Liver (tissue), 9 donors: ENCODE data around the gene TGFBR3. TPM values are rescaled to one million over a fixed set of nuclear protein-coding genes. Genes with fewer than 3 reads are reported as not detected.
A peak's percentile ranks its signal among the peaks of the same experiment; 100 is the strongest.

ENCODE experiments used
- DNase-seq: peaks from one replicate; pipeline ENCODE4 v3.0.0-alpha.2; 2017; ENCODE audit warnings: low spot score
- H3K27ac ChIP-seq, 2 donors: one replicate each; pipeline ENCODE4 v1.7.0; 2013; ENCODE audit warnings: inconsistent platforms in 2 of 2, low read length in 2 of 2, control low read depth in 1 of 2, low read depth in 1 of 2, mild to moderate bottlenecking in 1 of 2
- H3K27me3 ChIP-seq, 4 donors: one replicate each; pipeline versions ENCODE4 v1.6.1 to v1.7.0; 2013; ENCODE audit warnings: low read length in 3 of 4, inconsistent platforms in 1 of 4, mild to moderate bottlenecking in 1 of 4, moderate library complexity in 1 of 4; ENCODE audit not compliant: control insufficient read depth in 4 of 4, insufficient read depth in 4 of 4
- H3K36me3 ChIP-seq, 4 donors: one replicate each; pipeline versions ENCODE4 v1.6.1 to v1.7.0; 2013; ENCODE audit warnings: low read length in 3 of 4, mild to moderate bottlenecking in 3 of 4, low read depth in 1 of 4, moderate library complexity in 1 of 4; ENCODE audit not compliant: control insufficient read depth in 4 of 4, insufficient read depth in 3 of 4
- H3K4me1 ChIP-seq, 4 donors: one replicate each; pipeline versions ENCODE4 v1.6.1 to v1.7.0; 2013; ENCODE audit warnings: low read length in 3 of 4, mild to moderate bottlenecking in 3 of 4, moderate library complexity in 1 of 4; ENCODE audit not compliant: control insufficient read depth in 4 of 4, insufficient read depth in 4 of 4
- H3K4me3 ChIP-seq, 3 donors: one replicate each; pipeline versions ENCODE4 v1.6.1 to v1.7.0; 2013; ENCODE audit warnings: low read length in 3 of 3, control low read depth in 1 of 3, low read depth in 1 of 3, mild to moderate bottlenecking in 1 of 3
- H3K9ac ChIP-seq, 2 donors: one replicate each; pipeline ENCODE4 v1.7.0; 2013; ENCODE audit warnings: low read length in 2 of 2, mild to moderate bottlenecking in 2 of 2, moderate library complexity in 2 of 2, control low read depth in 1 of 2, low read depth in 1 of 2
- H3K9me3 ChIP-seq, 4 donors: one replicate each; pipeline versions ENCODE4 v1.6.1 to v1.7.0; 2013; ENCODE audit warnings: low read length in 3 of 4; ENCODE audit not compliant: control insufficient read depth in 4 of 4
- ATF3 ChIP-seq: IDR thresholded peaks from 2 replicates; pipeline ENCODE4 v1.6.1; 2016; ENCODE audit warnings: antibody characterized with exemption
- EGR1 ChIP-seq, 2 donors: IDR thresholded peaks; 2 replicates each; pipeline ENCODE4 v1.6.1; 2016 to 2018; ENCODE audit warnings: antibody characterized with exemption in 2 of 2, low read depth in 2 of 2
- FOXA1 ChIP-seq: IDR thresholded peaks from 2 replicates; pipeline ENCODE4 v1.6.1; 2016; ENCODE audit warnings: antibody characterized with exemption
- FOXA2 ChIP-seq: IDR thresholded peaks from 2 replicates; pipeline ENCODE4 v1.6.1; 2016; ENCODE audit warnings: antibody characterized with exemption
- GABPA ChIP-seq, 2 donors: IDR thresholded peaks in 1 of 2; conservative IDR thresholded peaks in 1 of 2; 2 replicates each; pipeline ENCODE4 v1.6.1; 2016; ENCODE audit warnings: antibody characterized with exemption in 2 of 2, mild to moderate bottlenecking in 1 of 2, moderate library complexity in 1 of 2
- HNF4A ChIP-seq, 2 donors: conservative IDR thresholded peaks; 2 replicates each; pipeline ENCODE4 v1.6.1; 2016; ENCODE audit warnings: antibody characterized with exemption in 2 of 2, mild to moderate bottlenecking in 2 of 2
- HNF4G ChIP-seq: IDR thresholded peaks from 2 replicates; pipeline ENCODE4 v1.6.1; 2016; ENCODE audit warnings: antibody characterized with exemption
- JUND ChIP-seq, 2 donors: IDR thresholded peaks; 2 replicates each; pipeline ENCODE4 v1.6.1; 2016; ENCODE audit warnings: antibody characterized with exemption in 2 of 2
- NR2F2 ChIP-seq: IDR thresholded peaks from 2 replicates; pipeline ENCODE4 v1.6.1; 2016; ENCODE audit warnings: antibody characterized with exemption
- RAD21 ChIP-seq, 2 donors: IDR thresholded peaks; 2 replicates each; pipeline ENCODE4 v1.6.1; 2016; ENCODE audit warnings: antibody characterized with exemption in 2 of 2, mild to moderate bottlenecking in 2 of 2
- RXRA ChIP-seq, 2 donors: IDR thresholded peaks; 2 replicates each; pipeline ENCODE4 v1.6.1; 2017 to 2018; ENCODE audit warnings: antibody characterized with exemption in 2 of 2, mild to moderate bottlenecking in 1 of 2
- SP1 ChIP-seq: IDR thresholded peaks from 2 replicates; pipeline ENCODE4 v1.6.1; 2018; ENCODE audit warnings: antibody characterized with exemption, mild to moderate bottlenecking
- TAF1 ChIP-seq: conservative IDR thresholded peaks from 2 replicates; pipeline ENCODE4 v1.6.1; 2016; ENCODE audit warnings: antibody characterized with exemption, mild to moderate bottlenecking
- YY1 ChIP-seq: IDR thresholded peaks from 2 replicates; pipeline ENCODE4 v1.6.1; 2016; ENCODE audit warnings: antibody characterized with exemption, mild to moderate bottlenecking
- ZBTB33 ChIP-seq: IDR thresholded peaks from 2 replicates; pipeline ENCODE4 v1.6.1; 2016; ENCODE audit warnings: antibody characterized with exemption
- WGBS: extraction: QIAGEN DNeasy Blood & Tissue Kit; methylation state at CpG from one replicate; pipeline ENCODE4 v1.1.7; 2013; 5-methylcytosine and 5-hydroxymethylcytosine counted together
- polyA plus RNA-seq, 2 donors: library from polyadenylated mRNA; stranded (reverse) in 1 of 2; unstranded in 1 of 2; fragments of 200-250 nt in 1 of 2; fragments of >200 nt in 1 of 2; fragmentation: Nextera tagmentation in 1 of 2; extraction: Ambion mirVana in 1 of 2; gene quantifications; one replicate each; pipeline versions ENCODE4 v1.2.1 to v1.2.3, GENCODE V29; 2013 to 2015
- total RNA-seq, 2 donors: library from RNA; depleted of rRNA; stranded (reverse); fragments of >200 nt; gene quantifications; one replicate each; pipeline ENCODE4 v1.2.3, GENCODE V29; 2014
- TF ChIP-seq, protein P1 (sequence below): IDR thresholded peaks from 2 replicates; pipeline ENCODE4 v1.6.1; 2016; ENCODE audit warnings: antibody characterized with exemption, mild to moderate bottlenecking
- TF ChIP-seq, protein P2 (sequence below): fragments of 150-350 bp; IDR thresholded peaks from 2 replicates; pipeline ENCODE4 v1.5.1; 2017; ENCODE audit warnings: improper control_type of control experiment, low read depth, low read length; ENCODE audit not compliant: missing input control
- TF ChIP-seq, protein P3 (sequence below): IDR thresholded peaks from 2 replicates; pipeline ENCODE4 v1.6.1; 2016; ENCODE audit warnings: antibody characterized with exemption
- donor health status: healthy.
- donor health status: healthy.
- donor health status: healthy.
- donor health status: healthy.
- donor health status: healthy.

Gene TGFBR3
- total and polyA plus RNA-seq, 4 donors, result 6.1 to 19.3 (median 9.9) TPM

- TF ChIP-seq, protein P1, sequence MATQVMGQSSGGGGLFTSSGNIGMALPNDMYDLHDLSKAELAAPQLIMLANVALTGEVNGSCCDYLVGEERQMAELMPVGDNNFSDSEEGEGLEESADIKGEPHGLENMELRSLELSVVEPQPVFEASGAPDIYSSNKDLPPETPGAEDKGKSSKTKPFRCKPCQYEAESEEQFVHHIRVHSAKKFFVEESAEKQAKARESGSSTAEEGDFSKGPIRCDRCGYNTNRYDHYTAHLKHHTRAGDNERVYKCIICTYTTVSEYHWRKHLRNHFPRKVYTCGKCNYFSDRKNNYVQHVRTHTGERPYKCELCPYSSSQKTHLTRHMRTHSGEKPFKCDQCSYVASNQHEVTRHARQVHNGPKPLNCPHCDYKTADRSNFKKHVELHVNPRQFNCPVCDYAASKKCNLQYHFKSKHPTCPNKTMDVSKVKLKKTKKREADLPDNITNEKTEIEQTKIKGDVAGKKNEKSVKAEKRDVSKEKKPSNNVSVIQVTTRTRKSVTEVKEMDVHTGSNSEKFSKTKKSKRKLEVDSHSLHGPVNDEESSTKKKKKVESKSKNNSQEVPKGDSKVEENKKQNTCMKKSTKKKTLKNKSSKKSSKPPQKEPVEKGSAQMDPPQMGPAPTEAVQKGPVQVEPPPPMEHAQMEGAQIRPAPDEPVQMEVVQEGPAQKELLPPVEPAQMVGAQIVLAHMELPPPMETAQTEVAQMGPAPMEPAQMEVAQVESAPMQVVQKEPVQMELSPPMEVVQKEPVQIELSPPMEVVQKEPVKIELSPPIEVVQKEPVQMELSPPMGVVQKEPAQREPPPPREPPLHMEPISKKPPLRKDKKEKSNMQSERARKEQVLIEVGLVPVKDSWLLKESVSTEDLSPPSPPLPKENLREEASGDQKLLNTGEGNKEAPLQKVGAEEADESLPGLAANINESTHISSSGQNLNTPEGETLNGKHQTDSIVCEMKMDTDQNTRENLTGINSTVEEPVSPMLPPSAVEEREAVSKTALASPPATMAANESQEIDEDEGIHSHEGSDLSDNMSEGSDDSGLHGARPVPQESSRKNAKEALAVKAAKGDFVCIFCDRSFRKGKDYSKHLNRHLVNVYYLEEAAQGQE, result no peak
- TF ChIP-seq NR2F2 (no peak), JUND (IDR thresholded peaks at IDR 0.05) (no peak), YY1 (no peak), GABPA (IDR thresholded peaks at IDR 0.05 in 1 of 2, conservative IDR thresholded peaks at IDR 0.05 in 1 of 2) (no peak), RXRA (IDR thresholded peaks at IDR 0.05) (no peak)
These were observed 200.0 kb downstream of the TGFBR3 start (continued) for GRCh38 chr1:91685994-91686393.

- 65% methylated on average over 7 of the region's 7 CpGs for WGBS
- TF ChIP-seq HNF4G (no peak), NR2F2 (peak; percentile 87), RXRA (IDR thresholded peaks at IDR 0.05) (peak in 1 of 2 donors; percentile 11), RAD21 (IDR thresholded peaks at IDR 0.05) (peak; percentile 7 to 21), SP1 (peak; percentile 21), TAF1 (no peak), EGR1 (IDR thresholded peaks at IDR 0.05; ENCODE audit: low read depth in 2 of 2) (no peak), HNF4A (conservative IDR thresholded peaks at IDR 0.05) (no peak), GABPA (IDR thresholded peaks at IDR 0.05 in 1 of 2, conservative IDR thresholded peaks at IDR 0.05 in 1 of 2) (no peak), ATF3 (no peak)
- TF ChIP-seq, protein P2, sequence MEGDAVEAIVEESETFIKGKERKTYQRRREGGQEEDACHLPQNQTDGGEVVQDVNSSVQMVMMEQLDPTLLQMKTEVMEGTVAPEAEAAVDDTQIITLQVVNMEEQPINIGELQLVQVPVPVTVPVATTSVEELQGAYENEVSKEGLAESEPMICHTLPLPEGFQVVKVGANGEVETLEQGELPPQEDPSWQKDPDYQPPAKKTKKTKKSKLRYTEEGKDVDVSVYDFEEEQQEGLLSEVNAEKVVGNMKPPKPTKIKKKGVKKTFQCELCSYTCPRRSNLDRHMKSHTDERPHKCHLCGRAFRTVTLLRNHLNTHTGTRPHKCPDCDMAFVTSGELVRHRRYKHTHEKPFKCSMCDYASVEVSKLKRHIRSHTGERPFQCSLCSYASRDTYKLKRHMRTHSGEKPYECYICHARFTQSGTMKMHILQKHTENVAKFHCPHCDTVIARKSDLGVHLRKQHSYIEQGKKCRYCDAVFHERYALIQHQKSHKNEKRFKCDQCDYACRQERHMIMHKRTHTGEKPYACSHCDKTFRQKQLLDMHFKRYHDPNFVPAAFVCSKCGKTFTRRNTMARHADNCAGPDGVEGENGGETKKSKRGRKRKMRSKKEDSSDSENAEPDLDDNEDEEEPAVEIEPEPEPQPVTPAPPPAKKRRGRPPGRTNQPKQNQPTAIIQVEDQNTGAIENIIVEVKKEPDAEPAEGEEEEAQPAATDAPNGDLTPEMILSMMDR, result no peak
- no peak overlapping the region for H3K9ac ChIP-seq
These were observed 201.3 kb downstream of the TGFBR3 start for GRCh38 chr1:91684481-91685196.

GRCh38 chr1:91683598-91683951 lies 202.4 kb downstream of the TGFBR3 start:
- Histone ChIP-seq H3K9me3 (no peaks in the 10 kb centered on the region), H3K4me1 (peaks cover 0 to 4% (median under 1%) of the 10 kb centered on the region in 4 donors), H3K27me3 (no peaks in the 10 kb centered on the region), H3K36me3 (peaks cover 0 to 8% (median 1%) of the 10 kb centered on the region in 4 donors), H3K9ac (no peak overlapping the region), H3K27ac (no peak overlapping the region), H3K4me3 (no peak overlapping the region)
- no peak for DNase-seq
- WGBS, result 84% methylated on average over 10 of the region's 10 CpGs
- no peak for TF ChIP-seq FOXA2
- TF ChIP-seq YY1, result no peak
- TF ChIP-seq GABPA (IDR thresholded peaks at IDR 0.05 in 1 of 2, conservative IDR thresholded peaks at IDR 0.05 in 1 of 2), result no peak
- TF ChIP-seq ZBTB33, result no peak
- TF ChIP-seq NR2F2, result no peak
- TF ChIP-seq, protein P3, sequence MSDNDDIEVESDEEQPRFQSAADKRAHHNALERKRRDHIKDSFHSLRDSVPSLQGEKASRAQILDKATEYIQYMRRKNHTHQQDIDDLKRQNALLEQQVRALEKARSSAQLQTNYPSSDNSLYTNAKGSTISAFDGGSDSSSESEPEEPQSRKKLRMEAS, result no peak
- no peak for TF ChIP-seq EGR1 (IDR thresholded peaks at IDR 0.05; ENCODE audit: low read depth in 2 of 2)
- TF ChIP-seq RAD21 (IDR thresholded peaks at IDR 0.05), result no peak
- no peak for TF ChIP-seq HNF4G
- TF ChIP-seq JUND (IDR thresholded peaks at IDR 0.05), result no peak
- no peak for TF ChIP-seq RXRA (IDR thresholded peaks at IDR 0.05)
- TF ChIP-seq, protein P1, result no peak
- no peak for TF ChIP-seq TAF1
- no peak for TF ChIP-seq FOXA1

More at GRCh38 chr1:91684481-91685196, 201.3 kb downstream of the TGFBR3 start:
- Histone ChIP-seq H3K4me1 (peaks cover 0 to 4% (median 2%) of the 10 kb centered on the region in 4 donors), H3K9me3 (no peaks in the 10 kb centered on the region), H3K27me3 (no peaks in the 10 kb centered on the region), H3K27ac (peak overlapping the region in 1 of 2 donors; percentile 29), H3K4me3 (no peak overlapping the region), H3K36me3 (peaks cover 0 to 8% (median 1%) of the 10 kb centered on the region in 4 donors)
- DNase-seq, result no peak
